Left colon (tissue), 2 donors: Measurements from ENCODE around the gene PHETA1. TPM values are rescaled to one million over a fixed set of nuclear protein-coding genes. Genes with fewer than 3 reads are reported as not detected.
"Not testable (repeated sequence)": the region's sequence is repeated elsewhere in the genome, so short reads cannot be mapped to it uniquely, and the experiment has no call there.

Experiments used
- ATAC-seq: fragments of 200-7000 bp; cut with Tn5 transposase; one replicate; pipeline ENCODE4 v1.9.1; 2020; ENCODE audit warnings: mild to moderate bottlenecking, moderate library complexity
- DNase-seq, 2 donors: peaks; one replicate each; pipeline ENCODE4 v3.0.0-alpha.2; 2020
- intact Hi-C, 2 donors: fragments of 100-400 bp; cut with DNase I in 1 of 2; cut with micrococcal nuclease in 1 of 2; formaldehyde crosslinking; loops; one replicate each; pipeline versions ENCODE4 v1.11.2 to v1.14.0; 2022; cut with DNase I, micrococcal nuclease
- total RNA-seq, 2 donors: library from RNA; stranded (reverse); fragmentation: NEBNext Ultra II Directional; extraction: Animal tissue kit (Norgen Biotek cat#: 25700); gene quantifications; one replicate each; pipeline ENCODE4 v1.2.1, GENCODE V29; 2021
- donor health status: DM: no; HTN: no; CAD: no.
- donor health status: DM: yes; HTN: yes; CAD: no.

Gene PHETA1
- total RNA-seq, 2 donors from 2014 or later: 27.9 to 39.1 TPM

DNA sequence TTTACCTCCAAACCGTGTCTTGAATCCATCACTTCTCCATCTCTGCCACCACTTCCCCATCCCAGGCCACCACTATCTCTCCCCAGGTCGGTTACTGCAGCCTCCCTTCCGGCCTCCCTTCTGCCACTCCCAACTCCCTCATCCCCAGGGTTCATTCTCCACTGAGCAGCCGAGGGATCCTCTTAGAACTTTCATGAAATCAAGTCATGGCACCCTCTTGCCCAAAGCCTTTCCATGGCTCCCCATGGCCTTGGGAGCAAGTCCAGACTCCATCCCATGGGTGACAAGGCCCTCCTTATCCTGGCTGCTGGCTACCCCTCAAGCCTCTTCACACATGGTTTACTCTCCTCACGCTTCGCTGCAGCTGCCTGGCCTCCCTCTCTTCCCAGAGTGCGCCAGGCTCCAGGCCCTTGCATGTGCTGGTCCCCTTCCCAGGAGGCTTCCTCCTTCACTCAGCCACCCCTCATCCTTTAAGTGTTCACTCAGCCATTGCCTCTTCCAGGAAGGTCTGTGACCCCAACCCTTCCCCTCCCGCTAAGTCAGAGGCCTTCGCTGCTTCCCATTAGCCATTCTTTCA is 18.9 kb upstream of the PHETA1 start:
- intact Hi-C loops: no loop called here
- ATAC-seq (no peak), DNase-seq (no peak)

- ATAC-seq (no peak), DNase-seq (no peak)
- intact Hi-C loops: no loop called here
These were observed 18.0 kb upstream of the PHETA1 start for GRCh38 chr12:111386885-111387284.

DNA sequence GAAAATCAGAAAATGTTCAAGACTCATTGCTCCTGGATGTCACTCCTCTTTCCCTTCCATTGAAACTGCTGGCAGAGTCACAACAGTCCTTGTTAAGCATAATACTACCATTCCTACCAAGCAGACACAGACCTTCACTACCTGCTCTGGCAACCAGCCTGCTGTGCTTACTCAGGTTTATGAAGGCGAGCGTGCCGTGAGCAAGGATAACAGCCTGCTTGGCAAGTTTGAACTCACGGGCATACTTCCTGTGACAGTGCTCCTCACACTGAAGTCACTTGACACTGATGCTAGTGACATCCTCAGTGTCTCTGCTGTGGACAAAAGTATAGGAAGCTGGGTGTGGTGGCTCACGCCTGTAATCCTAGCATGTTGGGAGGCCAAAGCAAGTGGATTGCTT is 15.7 kb upstream of the PHETA1 start:
- ATAC-seq (peak; percentile 32), DNase-seq (no peak)
- intact Hi-C loops: no loop called here

- DNase-seq (no peak), ATAC-seq (no peak)
- intact Hi-C loops: no loop called here
These were observed 11.2 kb upstream of the PHETA1 start for GRCh38 chr12:111379942-111380554.

- ATAC-seq: no peak
- DNase-seq: no peak
- intact Hi-C loops: no loop called here
These were observed 8.5 kb upstream of the PHETA1 start for GRCh38 chr12:111377440-111377839.

DNA sequence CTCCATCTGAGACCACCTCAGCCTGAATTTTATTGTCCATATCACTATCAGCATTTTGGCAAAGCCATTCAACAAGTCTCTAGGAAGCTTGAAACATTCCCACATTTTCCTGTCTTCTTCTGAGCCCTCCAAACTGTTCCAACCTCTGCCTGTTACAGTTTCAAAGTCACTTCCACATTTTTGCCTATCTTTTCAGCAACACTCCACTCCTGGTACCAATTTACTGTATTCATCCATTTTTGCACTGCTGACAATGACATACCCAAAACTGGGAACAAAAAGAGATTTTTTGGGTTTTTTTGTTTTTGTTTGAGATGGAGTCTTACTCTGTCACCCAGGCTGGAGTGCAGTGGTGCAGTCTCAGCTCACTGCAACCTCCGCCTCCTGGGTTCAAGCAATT is 4.3 kb upstream of the PHETA1 start:
- intact Hi-C loops, ATAC-seq: not testable (repeated sequence)

GRCh38 chr12:111369496-111370220 is 763 bp upstream of the PHETA1 start:
- intact Hi-C loops: no loop called here
- DNase-seq: no peak
- ATAC-seq: no peak

More for the DNA sequence above, 4.3 kb upstream of the PHETA1 start:
- DNase-seq: not testable (repeated sequence)

DNA sequence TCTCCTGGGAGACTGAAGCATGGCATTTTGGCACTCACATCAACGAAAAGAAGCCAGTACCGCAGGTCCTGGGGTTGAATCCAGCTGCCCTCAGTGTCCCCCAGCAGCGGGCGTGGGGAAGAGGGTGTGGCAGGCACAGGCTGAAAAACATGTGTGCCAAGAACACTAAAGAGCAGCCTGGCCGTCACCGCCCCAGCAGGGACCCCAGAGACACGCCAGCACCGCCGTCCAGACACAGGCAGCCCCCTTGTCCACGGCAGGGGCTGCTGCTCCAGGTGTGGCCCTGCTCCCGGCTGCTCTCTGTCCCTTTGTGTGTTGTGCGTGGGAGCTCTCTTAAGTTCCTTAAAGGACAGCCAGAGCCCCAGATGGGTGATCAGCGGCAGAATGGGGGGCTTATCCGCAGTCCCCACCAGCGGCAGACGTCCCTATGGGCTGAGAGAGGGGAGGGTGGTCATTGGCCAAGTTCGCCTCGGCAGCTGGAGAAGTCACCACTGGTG is 556 bp downstream of the PHETA1 start:
- ATAC-seq: peak; percentile 55
- intact Hi-C loops: no loop called here

GRCh38 chr12:111367661-111368221 is 1.2 kb downstream of the PHETA1 start:
- intact Hi-C loops: no loop called here
- DNase-seq (peak; percentile 73 to 79), ATAC-seq (peak; percentile 81)

More for the DNA sequence above, 556 bp downstream of the PHETA1 start:
- DNase-seq: peak; percentile 56 to 64

DNA sequence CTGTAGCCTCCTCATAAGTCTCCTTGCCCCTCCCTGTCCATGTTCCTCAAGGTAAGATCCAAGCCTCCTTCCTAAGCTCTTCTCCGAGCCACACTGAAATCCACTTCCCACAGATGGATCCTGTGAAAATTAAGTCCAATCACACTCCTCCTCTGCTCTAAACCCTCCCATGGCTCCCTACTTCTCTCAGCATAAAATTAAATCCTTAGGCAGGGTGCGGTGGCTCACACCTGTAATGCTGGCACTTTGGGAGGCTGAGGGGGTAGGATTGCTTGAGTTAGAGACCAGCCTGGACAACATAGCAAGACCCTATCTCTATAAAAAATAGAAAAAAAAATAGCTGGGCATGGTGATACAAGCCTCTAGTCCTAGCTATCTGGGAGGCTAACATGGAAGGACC is 2.3 kb downstream of the PHETA1 start:
- no peak for DNase-seq
- ATAC-seq: no peak
- intact Hi-C loops: no loop called here

DNA sequence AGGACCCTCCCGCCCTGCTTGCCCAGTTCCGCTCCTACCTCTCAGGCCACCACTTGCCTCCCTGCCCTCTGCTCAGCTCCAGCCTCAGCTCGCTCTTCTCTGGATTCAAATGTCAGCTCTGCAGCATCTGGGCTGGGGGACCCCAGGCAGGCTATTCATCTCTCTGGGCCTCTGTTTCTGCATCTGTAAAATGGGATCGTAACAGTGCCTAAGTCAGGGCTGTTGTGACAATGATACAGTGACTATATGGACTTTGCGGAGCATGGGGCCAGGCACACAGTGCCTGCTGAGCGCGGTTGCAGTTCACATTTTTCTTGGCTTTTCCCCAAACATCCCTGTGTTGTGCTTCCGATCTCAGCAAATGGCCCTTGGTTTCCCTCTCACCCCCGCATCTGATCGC is 2.8 kb downstream of the PHETA1 start:
- no peak for ATAC-seq
- DNase-seq: no peak
- intact Hi-C loops: no loop called here

- intact Hi-C loops: no loop called here
- ATAC-seq (no peak), DNase-seq (no peak)
These were observed 5.3 kb downstream of the PHETA1 start for GRCh38 chr12:111363578-111363977.

DNA sequence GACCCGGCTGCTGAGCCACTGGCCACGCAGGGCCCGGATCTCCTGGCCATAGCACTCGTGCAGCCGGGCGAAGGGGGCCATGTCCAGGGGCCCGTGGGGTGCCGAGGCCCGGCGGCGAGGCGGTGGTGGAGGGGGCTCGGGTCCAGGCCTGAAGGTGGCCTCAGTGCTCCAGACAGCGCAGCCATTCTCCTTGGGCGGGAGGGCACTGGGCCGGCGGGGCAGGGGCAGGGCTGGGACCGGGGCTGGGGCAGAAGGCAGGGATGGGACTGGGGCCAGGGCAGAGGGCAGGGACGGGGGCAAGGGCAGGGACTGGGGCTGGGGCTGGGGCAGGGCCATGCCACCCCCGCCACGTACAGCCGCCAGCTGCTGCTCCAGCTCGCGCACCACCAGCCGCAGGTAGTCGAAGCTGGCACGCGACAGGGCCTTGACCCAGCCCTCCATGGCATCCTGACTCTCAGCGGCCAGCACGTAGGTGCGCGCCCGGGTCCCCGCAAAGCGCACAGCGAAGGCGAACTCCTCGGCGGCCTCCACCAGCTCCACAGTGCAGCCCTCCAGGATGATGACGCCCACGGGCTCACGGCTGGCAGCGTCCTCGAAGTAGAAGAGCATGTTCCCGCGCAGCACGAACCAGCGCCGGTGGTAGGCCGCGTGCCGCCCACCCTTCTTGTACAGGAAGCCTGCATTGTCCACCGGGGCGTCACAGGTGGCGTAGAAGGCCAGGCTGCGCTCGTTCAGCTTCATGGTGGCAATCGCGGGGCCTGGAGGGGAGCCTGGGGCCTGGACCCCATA is 6.0 kb downstream of the PHETA1 start:
- intact Hi-C loops: no loop called here
- ATAC-seq (no peak), DNase-seq (no peak)

- intact Hi-C loops: no loop called here
- ATAC-seq (peak; percentile 11), DNase-seq (no peak)
These were observed 6.9 kb downstream of the PHETA1 start for GRCh38 chr12:111361717-111362576.

DNA sequence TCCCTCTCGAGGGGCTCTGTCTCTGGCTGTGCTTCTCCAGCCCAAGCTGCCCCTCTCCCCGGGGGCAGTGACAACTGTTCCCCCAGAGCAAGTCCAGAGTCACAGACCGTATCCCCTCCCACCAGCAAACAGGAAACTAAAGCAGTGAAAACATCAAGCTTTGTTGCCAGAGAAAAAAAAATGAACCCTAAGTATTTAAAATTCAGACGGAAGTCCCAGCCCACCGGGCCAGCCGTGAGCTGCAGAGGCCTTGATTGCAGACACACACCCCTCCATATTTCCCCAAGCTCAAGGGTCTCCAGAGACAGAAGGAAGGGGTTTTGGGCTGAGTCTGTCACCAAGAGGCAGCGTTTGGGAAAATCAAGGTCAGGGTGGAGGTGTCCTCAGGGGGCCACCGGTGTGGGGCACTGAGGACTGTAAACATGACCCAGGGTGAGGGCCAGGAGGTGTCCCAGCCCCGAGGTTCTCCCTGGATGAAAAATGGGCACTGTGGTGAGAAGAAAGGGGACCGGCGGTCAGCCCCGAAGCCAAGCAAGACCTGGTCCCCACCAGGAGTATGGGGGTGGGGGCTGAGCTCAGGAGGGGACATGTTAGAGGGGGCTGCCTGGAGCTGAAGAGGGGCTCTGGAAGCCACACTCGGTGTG is 7.7 kb downstream of the PHETA1 start:
- intact Hi-C loops: no loop called here
- ATAC-seq (peak; percentile 5), DNase-seq (no peak)

- DNase-seq: no peak
- ATAC-seq: peak; percentile 16
- intact Hi-C loops: no loop called here
These were observed 8.5 kb downstream of the PHETA1 start for GRCh38 chr12:111360325-111360930.

GRCh38 chr12:111359914-111360276 is 9.0 kb downstream of the PHETA1 start:
- intact Hi-C loops: no loop called here
- DNase-seq (no peak), ATAC-seq (peak; percentile 29)
